ENCODE results near the gene KIRREL1.

GRCh38 chr1:158119976-158120653 is 126.7 kb downstream of the KIRREL1 start:
- TF ChIP-seq EZH2phosphoT487 (IDR thresholded peaks at IDR 0.05; ENCODE audit: unreplicated experiment): no peak
- TF ChIP-seq REST (IDR thresholded peaks at IDR 0.05; ENCODE audit: unreplicated experiment): no peak
- TF ChIP-seq CTCF (conservative IDR thresholded peaks at IDR 0.05; ENCODE audit: low read depth in 2 of 2): no peak

Measured in GM23338 (cell line).